ENCODE results near the gene ARHGEF12. TPM values are rescaled to one million over a fixed set of nuclear protein-coding genes. Genes with fewer than 3 reads are reported as not detected.

ARHGEF12 gene
- total RNA-seq, 2 experiments from 2014 or later = 3.6 TPM

- DNase-seq (no peak), ATAC-seq (ENCODE audit: poor library complexity) (no peak)
- Histone ChIP-seq H3K9me3 (ENCODE audit: control insufficient read depth in 1 of 2, insufficient read depth in 1 of 2, low read length in 2 of 2) (no peaks in the 10 kb centered on the region), H3K27ac (ENCODE audit: low read depth in 1 of 2, low read length in 2 of 2) (no peak overlapping the region), H3K4me1 (ENCODE audit: insufficient read depth, low read length) (peaks cover 9% of the 10 kb centered on the region), H3K4me3 (ENCODE audit: low read length) (no peak overlapping the region), H3K27me3 (ENCODE audit: control insufficient read depth in 1 of 2, insufficient read depth in 2 of 2, low read length in 2 of 2) (peaks cover 42 to 71% of the 10 kb centered on the region in 2 experiments), H3K36me3 (ENCODE audit: insufficient read depth, low read length) (no peaks in the 10 kb centered on the region)
- no peak overlapping the region for H3K4me3 Mint-ChIP-seq
- H3K4me1 Mint-ChIP-seq (ENCODE audit: low read depth) = peaks cover 25% of the 10 kb centered on the region
- no peaks in the 10 kb centered on the region for H3K9me3 Mint-ChIP-seq
- intact Hi-C loops (cut with DNase I, micrococcal nuclease) = no loop called here
- no peak overlapping the region for H3K27ac Mint-ChIP-seq
- TF ChIP-seq CTCF (IDR thresholded peaks at IDR 0.05) = no peak
- H3K36me3 Mint-ChIP-seq (ENCODE audit: low read depth) = no peaks in the 10 kb centered on the region
- H3K27me3 Mint-ChIP-seq = peaks cover 87% of the 10 kb centered on the region
- POLR2A ChIA-PET = no interaction called here
- CTCF ChIA-PET = no interaction called here
Measured at GRCh38 chr11:120327311-120327710, 8.9 kb upstream of the ARHGEF12 start.

GRCh38 chr11:120329556-120329955 is 6.7 kb upstream of the ARHGEF12 start:
- Mint-ChIP-seq H3K9me3 (no peaks in the 10 kb centered on the region), H3K27ac (no peak overlapping the region), H3K27me3 (peaks cover 76% of the 10 kb centered on the region), H3K36me3 (ENCODE audit: low read depth) (no peaks in the 10 kb centered on the region), H3K4me3 (no peak overlapping the region), H3K4me1 (ENCODE audit: low read depth) (peaks cover 25% of the 10 kb centered on the region)
- Histone ChIP-seq H3K27ac (ENCODE audit: low read depth in 1 of 2, low read length in 2 of 2) (no peak overlapping the region), H3K9me3 (ENCODE audit: control insufficient read depth in 1 of 2, insufficient read depth in 1 of 2, low read length in 2 of 2) (no peaks in the 10 kb centered on the region), H3K27me3 (ENCODE audit: control insufficient read depth in 1 of 2, insufficient read depth in 2 of 2, low read length in 2 of 2) (peaks cover 32 to 54% of the 10 kb centered on the region in 2 experiments), H3K4me1 (ENCODE audit: insufficient read depth, low read length) (peaks cover 9% of the 10 kb centered on the region), H3K4me3 (ENCODE audit: low read length) (no peak overlapping the region), H3K36me3 (ENCODE audit: insufficient read depth, low read length) (no peaks in the 10 kb centered on the region)
- DNase-seq (no peak), ATAC-seq (ENCODE audit: poor library complexity) (no peak)
- TF ChIP-seq CTCF (IDR thresholded peaks at IDR 0.05) = no peak
- ChIA-PET CTCF (no interaction called here), POLR2A (no interaction called here)
- intact Hi-C loops (cut with DNase I, micrococcal nuclease) = no loop called here

GRCh38 chr11:120330045-120330444 is 6.2 kb upstream of the ARHGEF12 start:
- intact Hi-C loops (cut with DNase I, micrococcal nuclease) = loop anchor here (5.0 to 10.0 kb wide), 3 partner anchors 182 to 782 kb away; partner anchors contain the start of gene GRIK4 (in 1 of the 2)
- H3K27me3 ChIP-seq (ENCODE audit: control insufficient read depth in 1 of 2, insufficient read depth in 2 of 2, low read length in 2 of 2) = peaks cover 28 to 49% of the 10 kb centered on the region in 2 experiments
- no peak for ATAC-seq (ENCODE audit: poor library complexity)

More at GRCh38 chr11:120330045-120330444, 6.2 kb upstream of the ARHGEF12 start:
- peaks cover 7% of the 10 kb centered on the region for H3K4me1 ChIP-seq (ENCODE audit: insufficient read depth, low read length)
- no peaks in the 10 kb centered on the region for H3K36me3 ChIP-seq (ENCODE audit: insufficient read depth, low read length)
- H3K36me3 Mint-ChIP-seq (ENCODE audit: low read depth) = no peaks in the 10 kb centered on the region
- no peaks in the 10 kb centered on the region for H3K9me3 Mint-ChIP-seq
- H3K27me3 Mint-ChIP-seq = peaks cover 75% of the 10 kb centered on the region
- peaks cover 24% of the 10 kb centered on the region for H3K4me1 Mint-ChIP-seq (ENCODE audit: low read depth)
- POLR2A ChIA-PET = no interaction called here
- H3K4me3 ChIP-seq (ENCODE audit: low read length) = no peak overlapping the region
- no peak overlapping the region for H3K27ac ChIP-seq (ENCODE audit: low read depth in 1 of 2, low read length in 2 of 2)
- no peak overlapping the region for H3K27ac Mint-ChIP-seq
- no peaks in the 10 kb centered on the region for H3K9me3 ChIP-seq (ENCODE audit: control insufficient read depth in 1 of 2, insufficient read depth in 1 of 2, low read length in 2 of 2)
- TF ChIP-seq CTCF (IDR thresholded peaks at IDR 0.05) = no peak
- no peak overlapping the region for H3K4me3 Mint-ChIP-seq
- no peak for DNase-seq
- CTCF ChIA-PET = no interaction called here

Data from CD4-positive, alpha-beta T cell (primary cell).